Measurements from ENCODE around the gene SLC35F3. TPM values are rescaled to one million over a fixed set of nuclear protein-coding genes. Genes with fewer than 3 reads are reported as not detected.
A peak's percentile ranks its signal among the peaks of the same experiment; 100 is the strongest.
"Not testable (repeated sequence)": the region's sequence is repeated elsewhere in the genome, so short reads cannot be mapped to it uniquely, and the experiment has no call there.

Gene SLC35F3
- total RNA-seq, 1 donor from 2014 or later = 0.52 TPM

GRCh38 chr1:234164098-234164709 is 259.7 kb downstream of the SLC35F3 start:
- no peaks in the 10 kb centered on the region for H3K36me3 ChIP-seq (ENCODE audit: control insufficient read depth in 3 of 3, insufficient read depth in 3 of 3, low read length in 3 of 3)
- H3K27ac ChIP-seq (ENCODE audit: low read depth, low read length) = no peak overlapping the region
- no peaks in the 10 kb centered on the region for H3K27me3 ChIP-seq (ENCODE audit: control insufficient read depth in 3 of 3, insufficient read depth in 3 of 3, low read length in 3 of 3)
- H3K9ac ChIP-seq (ENCODE audit: low read depth in 1 of 3, low read length in 3 of 3) = no peak overlapping the region
- no peaks in the 10 kb centered on the region for H3K9me3 ChIP-seq (ENCODE audit: control insufficient read depth in 3 of 3, low read length in 3 of 3)
- H3K4me3 ChIP-seq (ENCODE audit: low read length in 3 of 3) = no peak overlapping the region
- H3K4me1 ChIP-seq (ENCODE audit: control insufficient read depth in 3 of 3, insufficient read depth in 3 of 3, low read length in 3 of 3) = peaks cover 0 to 14% (median 13%) of the 10 kb centered on the region in 3 donors

- Histone ChIP-seq H3K4me3 (ENCODE audit: low read length in 3 of 3) (no peak overlapping the region), H3K36me3 (ENCODE audit: control insufficient read depth in 3 of 3, insufficient read depth in 3 of 3, low read length in 3 of 3) (no peaks in the 10 kb centered on the region), H3K9me3 (ENCODE audit: control insufficient read depth in 3 of 3, low read length in 3 of 3) (no peaks in the 10 kb centered on the region), H3K27me3 (ENCODE audit: control insufficient read depth in 3 of 3, insufficient read depth in 3 of 3, low read length in 3 of 3) (no peaks in the 10 kb centered on the region), H3K27ac (ENCODE audit: low read depth, low read length) (no peak overlapping the region), H3K4me1 (ENCODE audit: control insufficient read depth in 3 of 3, insufficient read depth in 3 of 3, low read length in 3 of 3) (peaks cover 0 to 16% (median 12%) of the 10 kb centered on the region in 3 donors), H3K9ac (ENCODE audit: low read depth in 1 of 3, low read length in 3 of 3) (peak overlapping the region in 1 of 3 donors; percentile 16)
Observed at GRCh38 chr1:234168061-234168724, 263.7 kb downstream of the SLC35F3 start.

- no peaks in the 10 kb centered on the region for H3K36me3 ChIP-seq (ENCODE audit: control insufficient read depth in 3 of 3, insufficient read depth in 3 of 3, low read length in 3 of 3)
- no peak overlapping the region for H3K9ac ChIP-seq (ENCODE audit: low read depth in 1 of 3, low read length in 3 of 3)
- peaks cover 0 to 16% (median 6%) of the 10 kb centered on the region in 3 donors for H3K4me1 ChIP-seq (ENCODE audit: control insufficient read depth in 3 of 3, insufficient read depth in 3 of 3, low read length in 3 of 3)
- H3K27me3 ChIP-seq (ENCODE audit: control insufficient read depth in 3 of 3, insufficient read depth in 3 of 3, low read length in 3 of 3) = no peaks in the 10 kb centered on the region
- no peak overlapping the region for H3K27ac ChIP-seq (ENCODE audit: low read depth, low read length)
- no peaks in the 10 kb centered on the region for H3K9me3 ChIP-seq (ENCODE audit: control insufficient read depth in 3 of 3, low read length in 3 of 3)
- H3K4me3 ChIP-seq (ENCODE audit: low read length in 3 of 3) = no peak overlapping the region
Observed at GRCh38 chr1:234169161-234169849, 264.8 kb downstream of the SLC35F3 start.

- Histone ChIP-seq H3K27ac (ENCODE audit: low read depth, low read length) (no peak overlapping the region), H3K9ac (ENCODE audit: low read depth in 1 of 3, low read length in 3 of 3) (no peak overlapping the region), H3K36me3 (ENCODE audit: control insufficient read depth in 3 of 3, insufficient read depth in 3 of 3, low read length in 3 of 3) (no peaks in the 10 kb centered on the region), H3K9me3 (ENCODE audit: control insufficient read depth in 3 of 3, low read length in 3 of 3) (no peaks in the 10 kb centered on the region), H3K4me1 (ENCODE audit: control insufficient read depth in 3 of 3, insufficient read depth in 3 of 3, low read length in 3 of 3) (peaks cover 0 to 16% (median 6%) of the 10 kb centered on the region in 3 donors), H3K27me3 (ENCODE audit: control insufficient read depth in 3 of 3, insufficient read depth in 3 of 3, low read length in 3 of 3) (no peaks in the 10 kb centered on the region), H3K4me3 (ENCODE audit: low read length in 3 of 3) (no peak overlapping the region)
Observed at GRCh38 chr1:234170067-234170466, 265.6 kb downstream of the SLC35F3 start.

- H3K4me1 ChIP-seq (ENCODE audit: control insufficient read depth in 3 of 3, insufficient read depth in 3 of 3, low read length in 3 of 3) = peaks cover 0 to 16% (median 6%) of the 10 kb centered on the region in 3 donors
- no peaks in the 10 kb centered on the region for H3K9me3 ChIP-seq (ENCODE audit: control insufficient read depth in 3 of 3, low read length in 3 of 3)
- H3K27me3 ChIP-seq (ENCODE audit: control insufficient read depth in 3 of 3, insufficient read depth in 3 of 3, low read length in 3 of 3) = no peaks in the 10 kb centered on the region
- H3K4me3 ChIP-seq (ENCODE audit: low read length in 3 of 3) = no peak overlapping the region
- H3K9ac ChIP-seq (ENCODE audit: low read depth in 1 of 3, low read length in 3 of 3) = no peak overlapping the region
- no peak overlapping the region for H3K27ac ChIP-seq (ENCODE audit: low read depth, low read length)
- H3K36me3 ChIP-seq (ENCODE audit: control insufficient read depth in 3 of 3, insufficient read depth in 3 of 3, low read length in 3 of 3) = no peaks in the 10 kb centered on the region
Observed at GRCh38 chr1:234170622-234171021, 266.1 kb downstream of the SLC35F3 start.

- H3K4me1 ChIP-seq (ENCODE audit: control insufficient read depth in 3 of 3, insufficient read depth in 3 of 3, low read length in 3 of 3) = peaks cover 0 to 5% (median 0%) of the 10 kb centered on the region in 3 donors
- peaks cover 0 to 2% (median 0%) of the 10 kb centered on the region in 3 donors for H3K27me3 ChIP-seq (ENCODE audit: control insufficient read depth in 3 of 3, insufficient read depth in 3 of 3, low read length in 3 of 3)
- no peaks in the 10 kb centered on the region for H3K9me3 ChIP-seq (ENCODE audit: control insufficient read depth in 3 of 3, low read length in 3 of 3)
- no peak overlapping the region for H3K9ac ChIP-seq (ENCODE audit: low read depth in 1 of 3, low read length in 3 of 3)
- H3K4me3 ChIP-seq (ENCODE audit: low read length in 3 of 3) = no peak overlapping the region
- no peak overlapping the region for H3K27ac ChIP-seq (ENCODE audit: low read depth, low read length)
- H3K36me3 ChIP-seq (ENCODE audit: control insufficient read depth in 3 of 3, insufficient read depth in 3 of 3, low read length in 3 of 3) = no peaks in the 10 kb centered on the region
Observed at GRCh38 chr1:234173968-234174367, 269.5 kb downstream of the SLC35F3 start.

GRCh38 chr1:234175363-234175762 is 270.9 kb downstream of the SLC35F3 start:
- Histone ChIP-seq H3K4me1 (ENCODE audit: control insufficient read depth in 3 of 3, insufficient read depth in 3 of 3, low read length in 3 of 3) (peaks cover 0 to 5% (median 0%) of the 10 kb centered on the region in 3 donors), H3K27me3 (ENCODE audit: control insufficient read depth in 3 of 3, insufficient read depth in 3 of 3, low read length in 3 of 3) (peaks cover 0 to 2% (median 0%) of the 10 kb centered on the region in 3 donors), H3K27ac (ENCODE audit: low read depth, low read length) (no peak overlapping the region), H3K9ac (ENCODE audit: low read depth in 1 of 3, low read length in 3 of 3) (no peak overlapping the region), H3K9me3 (ENCODE audit: control insufficient read depth in 3 of 3, low read length in 3 of 3) (no peaks in the 10 kb centered on the region), H3K4me3 (ENCODE audit: low read length in 3 of 3) (no peak overlapping the region), H3K36me3 (ENCODE audit: control insufficient read depth in 3 of 3, insufficient read depth in 3 of 3, low read length in 3 of 3) (no peaks in the 10 kb centered on the region)

- no peak overlapping the region for H3K4me3 ChIP-seq (ENCODE audit: low read length in 3 of 3)
- no peaks in the 10 kb centered on the region for H3K36me3 ChIP-seq (ENCODE audit: control insufficient read depth in 3 of 3, insufficient read depth in 3 of 3, low read length in 3 of 3)
- no peak overlapping the region for H3K9ac ChIP-seq (ENCODE audit: low read depth in 1 of 3, low read length in 3 of 3)
- H3K27ac ChIP-seq (ENCODE audit: low read depth, low read length) = no peak overlapping the region
- peaks cover 0 to 5% (median 0%) of the 10 kb centered on the region in 3 donors for H3K4me1 ChIP-seq (ENCODE audit: control insufficient read depth in 3 of 3, insufficient read depth in 3 of 3, low read length in 3 of 3)
- H3K9me3 ChIP-seq (ENCODE audit: control insufficient read depth in 3 of 3, low read length in 3 of 3) = no peaks in the 10 kb centered on the region
- peaks cover 0 to 2% (median 0%) of the 10 kb centered on the region in 3 donors for H3K27me3 ChIP-seq (ENCODE audit: control insufficient read depth in 3 of 3, insufficient read depth in 3 of 3, low read length in 3 of 3)
Observed at GRCh38 chr1:234176000-234176399, 271.5 kb downstream of the SLC35F3 start.

- not testable (repeated sequence) for H3K4me3 ChIP-seq (ENCODE audit: low read length in 3 of 3); H3K4me1 ChIP-seq (ENCODE audit: control insufficient read depth in 3 of 3, insufficient read depth in 3 of 3, low read length in 3 of 3); H3K36me3 ChIP-seq (ENCODE audit: control insufficient read depth in 3 of 3, insufficient read depth in 3 of 3, low read length in 3 of 3); H3K9me3 ChIP-seq (ENCODE audit: control insufficient read depth in 3 of 3, low read length in 3 of 3); H3K27ac ChIP-seq (ENCODE audit: low read depth, low read length); H3K27me3 ChIP-seq (ENCODE audit: control insufficient read depth in 3 of 3, insufficient read depth in 3 of 3, low read length in 3 of 3); H3K9ac ChIP-seq (ENCODE audit: low read depth in 1 of 3, low read length in 3 of 3)
Observed at GRCh38 chr1:234176847-234177246, 272.4 kb downstream of the SLC35F3 start.

- no peaks in the 10 kb centered on the region for H3K36me3 ChIP-seq (ENCODE audit: control insufficient read depth in 3 of 3, insufficient read depth in 3 of 3, low read length in 3 of 3)
- no peak overlapping the region for H3K4me3 ChIP-seq (ENCODE audit: low read length in 3 of 3)
- H3K9ac ChIP-seq (ENCODE audit: low read depth in 1 of 3, low read length in 3 of 3) = no peak overlapping the region
- peaks cover 0 to 4% (median 0%) of the 10 kb centered on the region in 3 donors for H3K27me3 ChIP-seq (ENCODE audit: control insufficient read depth in 3 of 3, insufficient read depth in 3 of 3, low read length in 3 of 3)
- H3K27ac ChIP-seq (ENCODE audit: low read depth, low read length) = no peak overlapping the region
- no peaks in the 10 kb centered on the region for H3K4me1 ChIP-seq (ENCODE audit: control insufficient read depth in 3 of 3, insufficient read depth in 3 of 3, low read length in 3 of 3)
- H3K9me3 ChIP-seq (ENCODE audit: control insufficient read depth in 3 of 3, low read length in 3 of 3) = no peaks in the 10 kb centered on the region
Observed at GRCh38 chr1:234185438-234185837, 281.0 kb downstream of the SLC35F3 start.
